ENCODE data around the gene SLC19A1.

SLC19A1 gene

GRCh38 chr21:45450423-45451090 is 91.7 kb downstream of the SLC19A1 start:
- Histone ChIP-seq H3K27ac (ENCODE audit: low read length) (no peak overlapping the region), H3K79me2 (ENCODE audit: low read length) (no peaks in the 10 kb centered on the region), H3K9me3 (replicated peaks; ENCODE audit: insufficient read depth, low read length) (no peaks in the 10 kb centered on the region), H3K4me1 (ENCODE audit: low read length) (no peaks in the 10 kb centered on the region), H3K27me3 (replicated peaks; ENCODE audit: insufficient read depth, low read length) (peaks cover 94% of the 10 kb centered on the region), H3K36me3 (replicated peaks; ENCODE audit: insufficient read depth, low read length) (no peaks in the 10 kb centered on the region), H3K4me2 (ENCODE audit: low read depth, low read length) (no peak overlapping the region), H4K20me1 (ENCODE audit: insufficient read depth, low read length) (no peaks in the 10 kb centered on the region), H3K4me3 (ENCODE audit: low read length) (no peak overlapping the region), H3F3A (ENCODE audit: insufficient read depth, low read length) (no peaks in the 10 kb centered on the region), H3K9me2 (replicated peaks; ENCODE audit: insufficient read depth, low read length) (no peaks in the 10 kb centered on the region), H2AFZ (ENCODE audit: low read length) (no peak overlapping the region), H3K9ac (ENCODE audit: low read length) (no peak overlapping the region)
- DNase-seq: no peak
- TF ChIP-seq CTCF (IDR thresholded peaks at IDR 0.05; ENCODE audit: low read length): no peak
- no peak for TF ChIP-seq EZH2 (optimal IDR thresholded peaks at IDR 0.05; ENCODE audit: low read depth, low read length)
- no peak for TF ChIP-seq EZH2phosphoT487 (IDR thresholded peaks at IDR 0.05; ENCODE audit: low read length)

- H3K4me2 ChIP-seq (ENCODE audit: low read depth, low read length): no peak overlapping the region
These were observed 92.4 kb downstream of the SLC19A1 start for GRCh38 chr21:45449658-45450422.

GRCh38 chr21:45448810-45449657 is 93.2 kb downstream of the SLC19A1 start:
- no peaks in the 10 kb centered on the region for H3F3A ChIP-seq (ENCODE audit: insufficient read depth, low read length)
- no peak for DNase-seq
- H3K4me3 ChIP-seq (ENCODE audit: low read length): no peak overlapping the region
- no peak overlapping the region for H2AFZ ChIP-seq (ENCODE audit: low read length)
- peaks cover 94% of the 10 kb centered on the region for H3K27me3 ChIP-seq (replicated peaks; ENCODE audit: insufficient read depth, low read length)
- no peaks in the 10 kb centered on the region for H3K9me2 ChIP-seq (replicated peaks; ENCODE audit: insufficient read depth, low read length)
- no peak overlapping the region for H3K4me2 ChIP-seq (ENCODE audit: low read depth, low read length)
- no peaks in the 10 kb centered on the region for H3K36me3 ChIP-seq (replicated peaks; ENCODE audit: insufficient read depth, low read length)
- TF ChIP-seq EZH2 (optimal IDR thresholded peaks at IDR 0.05; ENCODE audit: low read depth, low read length): no peak
- no peak for TF ChIP-seq EZH2phosphoT487 (IDR thresholded peaks at IDR 0.05; ENCODE audit: low read length)
- TF ChIP-seq CTCF (IDR thresholded peaks at IDR 0.05; ENCODE audit: low read length): no peak
- H3K79me2 ChIP-seq (ENCODE audit: low read length): no peaks in the 10 kb centered on the region
- H4K20me1 ChIP-seq (ENCODE audit: insufficient read depth, low read length): no peaks in the 10 kb centered on the region
- no peaks in the 10 kb centered on the region for H3K9me3 ChIP-seq (replicated peaks; ENCODE audit: insufficient read depth, low read length)
- no peak overlapping the region for H3K9ac ChIP-seq (ENCODE audit: low read length)
- H3K27ac ChIP-seq (ENCODE audit: low read length): no peak overlapping the region
- H3K4me1 ChIP-seq (ENCODE audit: low read length): no peaks in the 10 kb centered on the region

More at GRCh38 chr21:45449658-45450422, 92.4 kb downstream of the SLC19A1 start:
- no peaks in the 10 kb centered on the region for H3K9me2 ChIP-seq (replicated peaks; ENCODE audit: insufficient read depth, low read length)
- H3K27me3 ChIP-seq (replicated peaks; ENCODE audit: insufficient read depth, low read length): peaks cover 94% of the 10 kb centered on the region
- no peaks in the 10 kb centered on the region for H3K79me2 ChIP-seq (ENCODE audit: low read length)
- no peak overlapping the region for H3K27ac ChIP-seq (ENCODE audit: low read length)
- H3K4me1 ChIP-seq (ENCODE audit: low read length): no peaks in the 10 kb centered on the region
- H3K36me3 ChIP-seq (replicated peaks; ENCODE audit: insufficient read depth, low read length): no peaks in the 10 kb centered on the region
- H3K4me3 ChIP-seq (ENCODE audit: low read length): no peak overlapping the region
- no peak overlapping the region for H3K9ac ChIP-seq (ENCODE audit: low read length)
- no peaks in the 10 kb centered on the region for H3F3A ChIP-seq (ENCODE audit: insufficient read depth, low read length)
- TF ChIP-seq EZH2phosphoT487 (IDR thresholded peaks at IDR 0.05; ENCODE audit: low read length) (no peak), CTCF (IDR thresholded peaks at IDR 0.05; ENCODE audit: low read length) (no peak), EZH2 (optimal IDR thresholded peaks at IDR 0.05; ENCODE audit: low read depth, low read length) (no peak)
- no peak overlapping the region for H2AFZ ChIP-seq (ENCODE audit: low read length)
- no peak for DNase-seq
- no peaks in the 10 kb centered on the region for H4K20me1 ChIP-seq (ENCODE audit: insufficient read depth, low read length)
- no peaks in the 10 kb centered on the region for H3K9me3 ChIP-seq (replicated peaks; ENCODE audit: insufficient read depth, low read length)

All from MM.1S (cell line).